HEK293 (cell line): ENCODE measurements around the gene KIAA1671.

ENCODE experiments used
- GLIS1 ChIP-seq: fragments of 450-650 bp; formaldehyde crosslinking; IDR thresholded peaks from 2 replicates; pipeline ENCODE4 v1.5.1; 2016; ENCODE audit warnings: missing biosample characterization, missing genetic modification characterization
- HOXA7 ChIP-seq: sonication (generic); formaldehyde crosslinking; IDR thresholded peaks from 2 replicates; pipeline ENCODE4 v1.8.1; 2022; ENCODE audit warnings: missing genetic modification reagents, borderline replicate concordance
- TCF7L2 ChIP-seq: IDR thresholded peaks from 2 replicates; pipeline ENCODE4 v1.6.1; 2011; ENCODE audit warnings: low read depth, mild to moderate bottlenecking, inconsistent platforms, low read length, moderate library complexity, borderline replicate concordance
- TRIM28 ChIP-seq: IDR thresholded peaks from 2 replicates; pipeline ENCODE4 v1.6.1; 2011; ENCODE audit warnings: low read length, control low read depth, borderline replicate concordance
- YY1 ChIP-seq: fragments of 450-650 bp; formaldehyde crosslinking; IDR thresholded peaks from 2 replicates; pipeline ENCODE4 v1.5.1; 2018; ENCODE audit warnings: missing biosample characterization, missing genetic modification characterization
- ZBTB7A ChIP-seq: fragments of 450-650 bp; formaldehyde crosslinking; IDR thresholded peaks from 2 replicates; pipeline ENCODE4 v1.5.1; 2016; ENCODE audit warnings: low read depth, missing biosample characterization, missing genetic modification characterization
- ZEB2 ChIP-seq: fragments of 450-650 bp; formaldehyde crosslinking; IDR thresholded peaks from 2 replicates; pipeline ENCODE4 v1.5.1; 2016; ENCODE audit warnings: missing biosample characterization, missing genetic modification characterization
- ZIC2 ChIP-seq: fragments of 450-650 bp; formaldehyde crosslinking; IDR thresholded peaks from 2 replicates; pipeline ENCODE4 v1.5.1; 2016; ENCODE audit warnings: missing biosample characterization, missing genetic modification characterization
- ZNF146 ChIP-seq: fragments of 450-650 bp; formaldehyde crosslinking; IDR thresholded peaks from 2 replicates; pipeline ENCODE4 v1.5.1; 2016; ENCODE audit warnings: missing biosample characterization, missing genetic modification characterization
- ZNF362 ChIP-seq: fragments of 450-650 bp; formaldehyde crosslinking; IDR thresholded peaks from 2 replicates; pipeline ENCODE4 v1.5.1; 2016; ENCODE audit warnings: missing biosample characterization, missing genetic modification characterization
- ZNF626 ChIP-seq: fragments of 450-650 bp; sonication (Bioruptor Pico); formaldehyde crosslinking; IDR thresholded peaks from 2 replicates; pipeline ENCODE4 v1.5.1; 2018; ENCODE audit warnings: missing biosample characterization, missing genetic modification characterization, inconsistent platforms
- ZNF768 ChIP-seq: fragments of 450-650 bp; formaldehyde crosslinking; IDR thresholded peaks from 2 replicates; pipeline ENCODE4 v1.5.1; 2018; ENCODE audit warnings: missing biosample characterization, mild to moderate bottlenecking, missing genetic modification characterization
- TF ChIP-seq, protein P1 (sequence below): fragments of 450-650 bp; formaldehyde crosslinking; IDR thresholded peaks from 2 replicates; pipeline ENCODE4 v1.5.1; 2016; ENCODE audit warnings: missing biosample characterization, missing genetic modification characterization

DNA sequence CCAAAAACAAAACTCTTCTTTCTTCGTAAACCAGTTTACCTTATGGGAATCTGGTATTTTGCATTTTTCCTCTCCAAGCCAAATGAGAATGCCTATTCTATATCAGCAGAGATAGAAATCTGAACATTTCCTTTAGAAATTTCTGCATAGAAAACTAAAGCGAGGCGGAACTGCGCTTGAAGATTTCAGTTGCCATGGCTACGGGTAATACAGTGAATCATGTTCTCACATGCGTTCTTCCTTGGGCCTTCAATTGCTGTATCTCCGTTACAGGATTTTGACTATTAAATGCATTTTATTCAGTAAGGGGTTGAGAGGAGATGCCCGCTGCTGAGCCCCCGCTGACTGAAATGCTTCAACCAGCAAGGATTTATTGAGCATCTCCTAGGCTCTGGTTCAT lies 138.9 kb downstream of the KIAA1671 start:
- TF ChIP-seq HOXA7 (no peak), ZIC2 (tag by site-specific recombination) (no peak), ZBTB7A (no peak), YY1 (no peak), TRIM28 (no peak), ZNF768 (no peak), ZNF362 (tag by site-specific recombination) (no peak), GLIS1 (no peak), ZEB2 (tag by site-specific recombination) (no peak), TCF7L2 (no peak), ZNF146 (tag by site-specific recombination) (no peak), ZNF626 (tag by site-specific recombination) (no peak)
- TF ChIP-seq, protein P1, sequence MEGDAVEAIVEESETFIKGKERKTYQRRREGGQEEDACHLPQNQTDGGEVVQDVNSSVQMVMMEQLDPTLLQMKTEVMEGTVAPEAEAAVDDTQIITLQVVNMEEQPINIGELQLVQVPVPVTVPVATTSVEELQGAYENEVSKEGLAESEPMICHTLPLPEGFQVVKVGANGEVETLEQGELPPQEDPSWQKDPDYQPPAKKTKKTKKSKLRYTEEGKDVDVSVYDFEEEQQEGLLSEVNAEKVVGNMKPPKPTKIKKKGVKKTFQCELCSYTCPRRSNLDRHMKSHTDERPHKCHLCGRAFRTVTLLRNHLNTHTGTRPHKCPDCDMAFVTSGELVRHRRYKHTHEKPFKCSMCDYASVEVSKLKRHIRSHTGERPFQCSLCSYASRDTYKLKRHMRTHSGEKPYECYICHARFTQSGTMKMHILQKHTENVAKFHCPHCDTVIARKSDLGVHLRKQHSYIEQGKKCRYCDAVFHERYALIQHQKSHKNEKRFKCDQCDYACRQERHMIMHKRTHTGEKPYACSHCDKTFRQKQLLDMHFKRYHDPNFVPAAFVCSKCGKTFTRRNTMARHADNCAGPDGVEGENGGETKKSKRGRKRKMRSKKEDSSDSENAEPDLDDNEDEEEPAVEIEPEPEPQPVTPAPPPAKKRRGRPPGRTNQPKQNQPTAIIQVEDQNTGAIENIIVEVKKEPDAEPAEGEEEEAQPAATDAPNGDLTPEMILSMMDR (tag by site-specific recombination): no peak
